ENCODE measurements around the gene ZNF670.

DNA sequence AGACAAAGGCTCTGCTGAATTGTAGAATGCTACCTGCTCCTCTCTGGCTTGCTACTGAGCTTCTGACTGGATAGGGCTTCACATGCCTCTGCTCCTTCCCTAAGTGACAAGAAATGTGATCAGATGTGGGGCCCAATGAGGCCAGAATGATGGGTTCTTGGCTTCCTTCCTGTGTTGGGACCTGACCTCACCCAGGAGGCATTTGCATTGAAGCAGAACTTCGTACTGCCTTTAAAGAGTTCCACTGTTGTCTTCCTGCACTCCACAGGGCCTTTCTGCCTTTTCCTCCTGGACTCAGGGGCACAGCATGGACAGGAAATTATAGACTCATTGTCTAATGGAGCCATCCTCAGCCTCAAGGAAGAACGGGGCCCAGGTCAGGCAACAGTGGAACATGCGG is 14.3 kb downstream of the ZNF670 start:
- TF ChIP-seq, protein P1, sequence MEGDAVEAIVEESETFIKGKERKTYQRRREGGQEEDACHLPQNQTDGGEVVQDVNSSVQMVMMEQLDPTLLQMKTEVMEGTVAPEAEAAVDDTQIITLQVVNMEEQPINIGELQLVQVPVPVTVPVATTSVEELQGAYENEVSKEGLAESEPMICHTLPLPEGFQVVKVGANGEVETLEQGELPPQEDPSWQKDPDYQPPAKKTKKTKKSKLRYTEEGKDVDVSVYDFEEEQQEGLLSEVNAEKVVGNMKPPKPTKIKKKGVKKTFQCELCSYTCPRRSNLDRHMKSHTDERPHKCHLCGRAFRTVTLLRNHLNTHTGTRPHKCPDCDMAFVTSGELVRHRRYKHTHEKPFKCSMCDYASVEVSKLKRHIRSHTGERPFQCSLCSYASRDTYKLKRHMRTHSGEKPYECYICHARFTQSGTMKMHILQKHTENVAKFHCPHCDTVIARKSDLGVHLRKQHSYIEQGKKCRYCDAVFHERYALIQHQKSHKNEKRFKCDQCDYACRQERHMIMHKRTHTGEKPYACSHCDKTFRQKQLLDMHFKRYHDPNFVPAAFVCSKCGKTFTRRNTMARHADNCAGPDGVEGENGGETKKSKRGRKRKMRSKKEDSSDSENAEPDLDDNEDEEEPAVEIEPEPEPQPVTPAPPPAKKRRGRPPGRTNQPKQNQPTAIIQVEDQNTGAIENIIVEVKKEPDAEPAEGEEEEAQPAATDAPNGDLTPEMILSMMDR (conservative IDR thresholded peaks at IDR 0.05 in 1 of 2, IDR thresholded peaks at IDR 0.05 in 1 of 2; ENCODE audit: low read depth in 1 of 2, low read length in 2 of 2) = no peak
- TF ChIP-seq EZH2 (IDR thresholded peaks at IDR 0.05; ENCODE audit: low read length, missing control alignments) = no peak

Measured in fibroblast of lung (primary cell).